Activated CD8-positive, alpha-beta memory T cell treated with anti-CD3 and anti-CD28 coated beads for 4 hours (primary cell): Measurements from ENCODE around the gene CGB7.
"Not testable (repeated sequence)": the region's sequence is repeated elsewhere in the genome, so short reads cannot be mapped to it uniquely, and the experiment has no call there.

Experiments used
- DNase-seq, 2 donors: peaks; one replicate each; pipeline ENCODE4 v3.0.0-alpha.2; 2020; ENCODE audit warnings: low read depth in 2 of 2

The CGB7 gene

DNA sequence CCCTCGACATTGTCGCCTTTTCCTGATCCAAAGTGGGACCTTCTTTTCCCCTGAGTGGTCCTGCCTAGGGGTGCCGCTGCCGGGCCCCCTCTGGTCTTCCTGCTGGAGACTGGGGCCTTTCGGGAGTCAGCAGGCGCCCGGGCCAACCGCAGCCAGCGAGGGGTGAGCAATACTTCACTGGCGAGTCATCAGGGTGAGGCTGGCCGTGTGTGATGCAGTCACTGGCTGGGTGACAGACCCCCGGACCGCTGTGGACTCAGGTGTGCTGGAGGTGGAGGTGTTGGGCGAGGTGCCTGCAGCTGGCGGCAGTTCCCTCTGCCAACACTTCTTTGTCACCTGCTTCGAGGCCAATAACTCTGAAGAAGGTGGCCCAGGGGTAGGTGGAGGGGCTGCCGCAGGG lies 15.4 kb downstream of the CGB7 start:
- no peak for DNase-seq

GRCh38 chr19:49039736-49040135 lies 17.8 kb downstream of the CGB7 start:
- not testable (repeated sequence) for DNase-seq

DNA sequence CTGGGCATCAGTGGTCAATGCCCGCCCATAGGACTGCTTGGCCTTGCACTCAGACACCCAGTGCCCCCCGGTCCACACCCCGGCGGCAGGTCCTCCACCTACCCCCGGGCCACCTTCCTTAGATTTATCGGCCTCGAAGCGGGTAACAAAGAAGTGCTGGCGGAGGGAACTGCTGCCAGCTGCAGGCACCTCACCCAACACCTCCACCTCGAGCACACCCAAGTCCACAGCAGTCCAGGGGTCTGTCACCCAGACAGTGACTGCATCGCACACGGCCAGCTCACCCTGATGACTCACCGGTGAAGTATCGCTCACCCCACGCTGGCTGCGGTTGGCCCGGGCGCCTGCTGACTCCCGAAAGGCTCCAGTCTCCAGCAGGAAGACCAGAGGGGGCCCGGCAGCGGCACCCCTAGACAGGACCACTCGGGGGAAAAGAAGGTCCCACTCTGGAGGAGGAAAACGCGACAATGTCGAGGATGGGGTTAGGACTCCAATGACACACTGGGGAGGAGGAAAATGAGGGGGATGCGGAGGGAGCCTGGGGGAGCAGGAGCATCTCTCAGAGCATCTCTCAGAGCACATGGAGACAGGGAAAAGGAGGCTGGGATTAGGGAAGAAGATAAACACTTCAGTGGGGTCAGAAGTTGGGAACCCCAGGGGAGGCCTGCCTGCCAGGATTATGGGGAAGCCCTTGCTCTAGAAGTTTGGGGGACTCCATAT lies 18.8 kb downstream of the CGB7 start:
- DNase-seq = not testable (repeated sequence)

DNA sequence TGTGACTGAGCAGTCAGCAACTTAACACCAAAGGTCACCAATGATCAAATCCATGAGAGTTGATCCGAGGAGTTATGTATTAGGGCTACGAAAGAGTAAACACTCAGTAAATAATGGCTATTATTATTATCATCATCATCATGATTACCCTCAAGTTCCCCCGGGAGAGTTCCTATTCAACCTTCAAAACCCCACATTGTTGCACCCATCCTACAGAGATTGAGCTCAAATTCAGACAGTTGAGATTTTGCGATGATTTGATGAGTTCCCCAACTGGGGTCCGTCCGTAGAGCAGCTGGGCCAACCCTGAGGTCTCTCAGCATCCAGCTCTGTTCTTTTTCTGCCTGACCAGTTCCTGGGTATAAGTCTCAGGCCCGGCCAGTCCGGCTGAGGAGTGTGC lies 19.4 kb downstream of the CGB7 start:
- not testable (repeated sequence) for DNase-seq

DNA sequence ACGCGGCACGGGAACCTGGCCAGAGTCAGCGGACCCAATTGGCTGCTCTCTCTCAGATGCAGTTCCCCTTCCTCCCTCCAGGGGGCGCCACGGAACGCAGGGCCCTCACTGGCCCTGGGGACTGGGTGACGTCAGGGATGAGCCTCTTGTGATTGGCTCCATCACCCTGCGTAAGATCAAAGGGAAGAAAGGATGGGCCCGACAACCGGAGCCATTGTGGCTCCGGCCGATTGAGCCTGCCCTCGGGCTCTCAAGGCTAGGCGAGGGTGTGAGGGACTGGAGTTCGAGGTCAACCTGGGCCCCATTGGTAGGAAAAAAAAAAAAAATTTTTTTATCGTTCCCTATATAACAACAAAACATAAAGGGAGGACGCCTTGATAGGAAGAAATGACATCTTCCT lies 20.7 kb downstream of the CGB7 start, which contains the start of gene CGB1:
Gene CGB1, minus strand, starts transcription at position 81 of the 400 bp plus-strand sequence. CDS start 184 bp downstream, outside the sequence.
- not testable (repeated sequence) for DNase-seq

GRCh38 chr19:49031642-49032301 lies 25.8 kb downstream of the CGB7 start, which contains the start of gene CGB2:
Gene CGB2 (plus strand): TSS chr19:49031890. CDS start chr19:49032096, 206 bp downstream.
- DNase-seq = peak; percentile 28 to 32

DNA sequence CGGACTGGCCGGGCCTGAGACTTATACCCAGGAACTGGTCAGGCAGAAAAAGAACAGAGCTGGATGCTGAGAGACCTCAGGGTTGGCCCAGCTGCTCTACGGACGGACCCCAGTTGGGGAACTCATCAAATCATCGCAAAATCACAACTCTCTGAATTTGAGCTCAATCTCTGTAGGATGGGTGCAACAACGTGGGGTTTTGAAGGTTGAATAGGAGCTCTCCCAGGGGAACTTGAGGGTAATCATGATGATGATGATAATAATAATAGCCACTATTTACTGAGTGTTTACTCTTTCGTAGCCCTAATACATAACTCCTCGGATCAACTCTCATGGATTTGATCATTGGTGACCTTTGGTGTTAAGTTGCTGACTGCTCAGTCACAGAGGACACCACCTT lies 27.2 kb downstream of the CGB7 start:
- DNase-seq = not testable (repeated sequence)

- not testable (repeated sequence) for DNase-seq
These were observed 27.8 kb downstream of the CGB7 start for GRCh38 chr19:49029749-49030148.

DNA sequence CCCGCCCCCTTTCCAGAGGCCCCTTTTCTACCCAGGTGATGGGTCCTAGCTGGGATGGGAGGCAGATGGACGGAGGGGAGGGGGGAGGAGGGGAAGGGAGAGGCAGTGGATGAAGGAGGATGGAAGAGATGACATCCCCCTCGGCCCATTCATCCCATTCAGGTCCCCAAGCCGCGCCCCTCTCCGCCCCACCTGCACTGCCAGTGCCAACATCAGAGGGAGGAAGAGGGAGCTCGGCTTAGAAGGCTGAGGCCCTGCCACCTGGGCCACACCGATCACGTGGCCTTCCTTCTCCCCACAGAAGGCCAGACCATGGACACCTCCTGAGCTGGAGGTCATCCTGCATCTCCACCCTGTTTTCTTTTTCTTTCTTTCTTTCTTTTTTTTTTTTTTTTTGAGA lies 28.9 kb downstream of the CGB7 start:
- not testable (repeated sequence) for DNase-seq

GRCh38 chr19:49025599-49025998 lies 31.9 kb downstream of the CGB7 start:
- DNase-seq = not testable (repeated sequence)

GRCh38 chr19:49025088-49025487 lies 32.5 kb downstream of the CGB7 start:
- DNase-seq = not testable (repeated sequence)

GRCh38 chr19:49024233-49024632 lies 33.3 kb downstream of the CGB7 start, which contains the start of gene CGB3:
Gene CGB3 (minus strand): TSS chr19:49024333. CDS start chr19:49023971, 362 bp downstream.
- not testable (repeated sequence) for DNase-seq

GRCh38 chr19:49022116-49022515 lies 35.4 kb downstream of the CGB7 start:
- DNase-seq = no peak

- no peak for DNase-seq
These were observed 36.3 kb downstream of the CGB7 start for GRCh38 chr19:49020931-49021895.

GRCh38 chr19:49020342-49020741 lies 37.2 kb downstream of the CGB7 start:
- DNase-seq = no peak

DNA sequence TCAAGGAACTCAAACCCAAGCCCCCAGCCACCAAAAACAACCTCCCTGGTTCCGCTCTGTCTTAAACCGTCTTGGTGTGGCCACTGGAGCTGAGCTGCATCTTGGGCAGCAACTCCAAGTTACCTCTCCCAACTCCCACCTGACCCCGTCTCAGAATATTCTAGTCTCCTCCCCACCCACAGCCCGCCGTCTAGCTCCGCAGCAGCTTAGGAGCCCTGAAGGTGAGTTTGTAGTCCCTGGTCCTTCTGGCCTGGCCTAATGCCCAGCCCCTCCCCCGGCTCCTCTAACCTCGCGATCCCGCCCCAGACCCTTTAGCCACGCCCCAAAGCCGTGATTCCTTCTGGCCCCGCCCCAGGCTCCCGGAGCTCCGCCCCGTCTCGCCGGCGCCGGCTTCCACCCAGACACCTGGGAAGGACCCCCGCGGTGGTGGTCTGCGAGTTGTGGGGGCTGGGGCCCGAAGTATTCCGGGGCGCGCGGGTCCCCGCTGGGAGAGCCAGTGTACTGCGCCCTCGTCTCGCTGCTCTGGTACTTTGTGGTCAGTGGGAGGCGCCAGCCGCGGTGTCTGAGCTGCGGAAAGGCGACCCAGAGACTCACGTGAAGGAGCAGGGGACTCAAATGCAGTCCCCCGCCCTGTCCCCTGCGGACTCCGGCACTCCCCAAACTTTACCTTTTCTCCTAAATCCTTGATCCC lies 38.2 kb downstream of the CGB7 start:
- DNase-seq = peak; percentile 31 to 36

- not testable (repeated sequence) for DNase-seq
These were observed 38.9 kb downstream of the CGB7 start for GRCh38 chr19:49018388-49019241.

DNA sequence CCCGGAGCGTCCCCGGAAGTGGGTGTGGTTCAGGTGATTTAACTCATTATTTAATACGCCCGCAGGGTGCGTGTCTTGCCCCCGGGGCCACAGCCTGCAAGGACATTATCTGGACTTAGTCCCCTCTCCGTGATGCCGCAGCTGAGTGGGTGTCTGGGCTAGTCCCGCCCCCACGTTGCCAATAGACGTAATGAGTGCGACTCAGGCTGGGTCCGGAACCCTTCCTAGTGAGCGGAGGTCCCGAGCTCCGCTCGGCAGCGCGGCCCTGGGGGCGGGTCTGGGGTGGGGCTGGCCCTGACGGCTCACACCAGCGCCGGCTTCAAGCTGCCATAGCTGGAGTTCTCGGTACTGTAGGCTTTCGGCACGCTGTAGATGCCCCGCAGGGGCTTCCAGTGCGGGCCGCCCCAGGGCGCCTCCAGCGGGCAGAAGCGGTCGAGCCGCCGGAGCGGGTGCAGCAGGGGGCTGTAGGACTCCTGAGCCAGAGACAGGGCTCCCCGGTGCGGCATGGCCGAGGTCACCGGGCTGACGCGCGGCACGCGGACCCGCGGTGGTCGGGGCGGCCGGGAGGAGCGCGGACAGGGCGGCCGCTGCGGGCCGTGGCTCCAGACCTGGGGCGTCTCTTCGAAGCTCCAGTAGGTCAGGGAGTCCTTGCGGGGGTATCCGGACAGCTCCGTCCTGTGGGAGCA lies 39.7 kb downstream of the CGB7 start:
- peak in 1 of 2 donors; percentile 20 for DNase-seq

DNA sequence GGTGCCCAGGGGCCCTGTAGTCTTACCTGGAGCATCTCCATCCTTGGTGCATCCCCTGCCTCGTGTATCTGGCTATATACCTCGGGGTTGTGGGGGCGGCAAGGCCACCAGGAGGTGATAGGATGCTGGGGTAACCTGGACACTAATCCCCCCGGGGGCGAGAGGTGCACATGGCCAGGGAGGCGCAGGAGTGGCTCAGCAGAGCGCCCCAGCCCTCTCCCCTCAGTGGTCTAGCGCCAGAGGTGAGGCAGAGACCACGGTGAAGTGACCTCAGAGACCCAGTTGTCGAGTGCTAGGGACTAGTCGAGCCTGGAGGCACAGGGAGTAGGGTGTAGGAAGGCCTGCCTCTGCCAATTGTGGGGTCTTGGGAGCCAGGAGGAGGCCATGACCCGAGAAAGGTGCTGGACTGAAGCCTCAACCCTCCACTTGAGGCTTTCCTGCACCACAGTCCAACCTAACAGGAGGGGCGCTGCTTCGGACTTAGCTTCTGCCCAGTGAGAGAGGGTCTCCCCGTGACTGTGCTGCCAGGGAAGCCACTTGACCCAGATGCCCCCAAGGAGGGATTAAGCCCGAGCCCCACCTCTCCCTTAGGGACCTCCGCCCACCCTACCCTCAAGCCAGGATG lies 40.4 kb downstream of the CGB7 start, which contains the start of gene LHB:
Gene LHB, minus strand, starts transcription at position 51 of the 625 bp plus-strand sequence. Its CDS starts 10 bp downstream, at position 41.
- no peak for DNase-seq
